Right ventricle myocardium superior (tissue), 1 donor: ENCODE data around the gene PTPRK. TPM values are rescaled to one million over a fixed set of nuclear protein-coding genes. Genes with fewer than 3 reads are reported as not detected.

ENCODE experiments used
- ATAC-seq: fragments of 200-7000 bp; cut with Tn5 transposase; one replicate; pipeline ENCODE4 v1.9.1; 2020; ENCODE audit warnings: mild to moderate bottlenecking; ENCODE audit not compliant: poor library complexity
- DNase-seq: peaks from one replicate; pipeline ENCODE4 v3.0.0-alpha.2; 2020
- intact Hi-C: fragments of 100-400 bp; cut with DNase I; formaldehyde crosslinking; loops from one replicate; pipeline ENCODE4 v1.11.2; 2022
- total RNA-seq: library from RNA; stranded (reverse); fragmentation: NEBNext Ultra II Directional; extraction: Animal tissue kit (Norgen Biotek cat#: 25700); gene quantifications from one replicate; pipeline ENCODE4 v1.2.1, GENCODE V29; 2021
- donor health status: DM: no; HTN: yes; CAD: no; lungs with severe emphysema.

The PTPRK gene
- total RNA-seq, 1 donor from 2014 or later: 27.9 TPM

DNA sequence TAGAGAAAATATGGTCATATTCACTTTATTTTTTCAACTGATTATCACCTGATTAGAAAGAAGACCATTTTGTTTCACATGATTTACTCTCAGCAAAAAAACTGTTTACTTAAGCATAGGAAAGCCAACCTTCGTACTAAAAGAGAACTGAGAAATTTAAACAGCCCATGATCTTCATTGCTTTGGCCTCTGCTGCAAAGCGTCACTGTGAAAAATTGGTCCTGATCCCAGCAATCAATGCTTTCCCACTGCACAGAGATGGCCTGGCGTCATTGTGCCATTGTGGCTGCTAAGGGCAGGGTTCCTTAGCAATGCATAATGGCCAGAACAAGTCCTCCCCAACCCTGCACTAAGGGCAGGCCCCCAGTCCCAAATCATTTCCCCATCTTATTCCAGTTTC, 599.6 kb downstream of the PTPRK start:
- intact Hi-C loops: no loop called here
- DNase-seq (no peak), ATAC-seq (no peak)
